HCT116 (cell line): ENCODE data around the gene RRAS2. TPM values are rescaled to one million over a fixed set of nuclear protein-coding genes. Genes with fewer than 3 reads are reported as not detected.

ENCODE experiments used
- ATAC-seq: fragments of 200-7000 bp; cut with Tn5 transposase; 2 replicates; pipeline ENCODE4 v1.9.1; 2020; ENCODE audit warnings: mild to moderate bottlenecking, moderate library complexity
- BruUV-seq: library from RNA; stranded (reverse); fragments of 400-500 nt; replicated peaks from 2 replicates; lab custom pipeline; 2021; lab: Mats Ljungman, UMichigan
- CTCF ChIA-PET: fragments of 300-600 bp; sonication (Branson Sonifier 250); formaldehyde crosslinking; loops from one replicate; lab custom pipeline; 2021; ENCODE audit warnings: antibody characterized with exemption; lab: Charles Lee
- POLR2A ChIA-PET: fragments of 300-600, 350-600 bp; sonication (Branson Sonifier 250); formaldehyde crosslinking; loops from one replicate; lab custom pipeline; 2021; ENCODE audit warnings: antibody characterized with exemption; lab: Charles Lee
- RAD21 ChIA-PET, 2 experiments: fragments of 300-600 bp; sonication (Branson Sonifier 250); formaldehyde crosslinking; loops; one replicate each; lab custom pipeline; 2023; ENCODE audit warnings: low total read pairs in 2 of 2; ENCODE audit not compliant: uncharacterized antibody in 2 of 2, unreplicated experiment in 2 of 2, low non-redundant PET in 1 of 2; lab: Charles Lee
- DNase-seq: peaks from one replicate; pipeline ENCODE4 v3.0.0-alpha.2; 2010; ENCODE audit warnings: low read depth, low spot score
- H2AFZ ChIP-seq: fragments of 200-600 bp; shearing (Covaris generic), sonication (generic); 2 replicates; pipeline ENCODE4 v1.6.1; 2017; ENCODE audit warnings: low read depth, mixed run types, mixed read lengths, antibody characterized with exemption, low read length; ENCODE audit not compliant: poor library complexity, severe bottlenecking
- H3K27ac ChIP-seq: 2 replicates; pipeline ENCODE4 v1.5.1; 2012; ENCODE audit warnings: low read depth, low read length
- H3K27me3 ChIP-seq: fragments of 200-600 bp; sonication (generic); 2 replicates; pipeline ENCODE4 v1.6.1; 2016; ENCODE audit warnings: mixed run types, low read length, mixed read lengths; ENCODE audit not compliant: insufficient read depth
- H3K36me3 ChIP-seq, 2 experiments: fragments of 200-500 bp in 1 of 2; fragments of 200-600 bp in 1 of 2; sonication (Bioruptor generic) in 1 of 2; sonication (generic) in 1 of 2; 2 replicates each; pipeline versions ENCODE4 v1.5.1 to v1.6.1; 2014 to 2016; ENCODE audit warnings: low read length in 2 of 2, inconsistent platforms in 1 of 2, mixed read lengths in 1 of 2, mixed run types in 1 of 2; ENCODE audit not compliant: insufficient read depth in 2 of 2, control insufficient read depth in 1 of 2
- H3K4me1 ChIP-seq, 2 experiments: fragments of 200-600 bp in 1 of 2; sonication (generic) in 1 of 2; 2 replicates each; pipeline versions ENCODE4 v1.5.1 to v1.6.1; 2012 to 2017; ENCODE audit warnings: low read length in 2 of 2, inconsistent platforms in 1 of 2, mild to moderate bottlenecking in 1 of 2, mixed read lengths in 1 of 2, mixed run types in 1 of 2, moderate library complexity in 1 of 2; ENCODE audit not compliant: insufficient read depth in 2 of 2, control insufficient read depth in 1 of 2
- H3K4me2 ChIP-seq: fragments of 200-600 bp; sonication (generic); 2 replicates; pipeline ENCODE4 v1.6.1; 2017; ENCODE audit warnings: mixed run types, low read length, mixed read lengths
- H3K4me3 ChIP-seq, 2 experiments: fragments of 200-600 bp in 1 of 2; sonication (generic) in 1 of 2; replicated peaks in 1 of 2; 2 replicates each; pipeline ENCODE4 v1.5.1; 2011 to 2016; ENCODE audit warnings: low read length in 2 of 2, control low read depth in 1 of 2, low read depth in 1 of 2, mild to moderate bottlenecking in 1 of 2, mixed read lengths in 1 of 2, mixed run types in 1 of 2
- H3K79me2 ChIP-seq: fragments of 200-600 bp; sonication (generic); 2 replicates; pipeline ENCODE4 v1.6.1; 2017; ENCODE audit warnings: mild to moderate bottlenecking, mixed run types, low read length, moderate library complexity, mixed read lengths; ENCODE audit not compliant: insufficient read depth
- H3K9ac ChIP-seq: fragments of 200-600 bp; sonication (generic); 2 replicates; pipeline ENCODE4 v1.6.1; 2016; ENCODE audit warnings: low read length, mixed read lengths
- H3K9me2 ChIP-seq: fragments of 200-600 bp; sonication (generic), shearing (Covaris generic); 2 replicates; pipeline ENCODE4 v1.6.1; 2017; ENCODE audit warnings: mixed run types, mild to moderate bottlenecking, moderate library complexity; ENCODE audit not compliant: insufficient read depth
- H3K9me3 ChIP-seq, 2 experiments: fragments of 200-500 bp in 1 of 2; fragments of 200-600 bp in 1 of 2; sonication (Bioruptor generic) in 1 of 2; sonication (generic) in 1 of 2; 2 replicates each; pipeline ENCODE4 v1.6.1; 2014 to 2017; ENCODE audit warnings: low read length in 2 of 2, mixed read lengths in 2 of 2, inconsistent platforms in 1 of 2, low read depth in 1 of 2, mild to moderate bottlenecking in 1 of 2, mixed run types in 1 of 2, moderate library complexity in 1 of 2; ENCODE audit not compliant: control insufficient read depth in 1 of 2, insufficient read depth in 1 of 2
- H4K20me1 ChIP-seq: fragments of 200-600 bp; sonication (generic), shearing (Covaris generic); 2 replicates; pipeline ENCODE4 v1.6.1; 2017; ENCODE audit warnings: mixed run types, mild to moderate bottlenecking, moderate library complexity; ENCODE audit not compliant: insufficient read depth
- ATF3 ChIP-seq: IDR thresholded peaks from 2 replicates; pipeline ENCODE4 v1.6.1; 2012
- CEBPB ChIP-seq: IDR thresholded peaks from 2 replicates; pipeline ENCODE4 v1.6.1; 2012; ENCODE audit warnings: low read depth
- CTCF ChIP-seq, 3 experiments: fragments of 200-600 bp in 1 of 3; sonication (generic) in 1 of 3; IDR thresholded peaks in 2 of 3; conservative IDR thresholded peaks in 1 of 3; 2 replicates each; pipeline ENCODE4 v1.5.1; 2012 to 2017; ENCODE audit warnings: low read depth in 2 of 3, low read length in 2 of 3, antibody characterized with exemption in 1 of 3, borderline replicate concordance in 1 of 3, control low read depth in 1 of 3, mild to moderate bottlenecking in 1 of 3, mixed read lengths in 1 of 3, mixed run types in 1 of 3, moderate library complexity in 1 of 3; ENCODE audit not compliant: insufficient read depth in 1 of 3
- EGR1 ChIP-seq: IDR thresholded peaks from 2 replicates; pipeline ENCODE4 v1.6.1; 2012; ENCODE audit warnings: low read depth
- ELF1 ChIP-seq: IDR thresholded peaks from 2 replicates; pipeline ENCODE4 v1.6.1; 2012; ENCODE audit warnings: low read depth, borderline replicate concordance
- EZH2 ChIP-seq: fragments of 200-600 bp; sonication (generic); IDR thresholded peaks from 2 replicates; pipeline ENCODE4 v1.6.1; 2017; ENCODE audit warnings: antibody characterized with exemption, mixed run types
- EZH2phosphoT487 ChIP-seq: fragments of 200-600 bp; IDR thresholded peaks from 2 replicates; pipeline ENCODE4 v1.6.1; 2018; ENCODE audit warnings: antibody characterized with exemption, borderline replicate concordance
- JUND ChIP-seq: IDR thresholded peaks from 2 replicates; pipeline ENCODE4 v1.6.1; 2012
- POLR2A ChIP-seq: IDR thresholded peaks from 2 replicates; pipeline ENCODE4 v1.7.0; 2011; ENCODE audit warnings: borderline replicate concordance; ENCODE audit not compliant: insufficient read depth, insufficient read length; ENCODE audit errors: extremely low read depth
- POLR2AphosphoS5 ChIP-seq: IDR thresholded peaks from 2 replicates; pipeline ENCODE4 v1.6.1; 2011; ENCODE audit warnings: mild to moderate bottlenecking, low read depth, low read length, moderate library complexity
- RAD21 ChIP-seq: IDR thresholded peaks from 2 replicates; pipeline ENCODE4 v1.6.1; 2012; ENCODE audit warnings: low read depth, mild to moderate bottlenecking
- SIN3A ChIP-seq: IDR thresholded peaks from 2 replicates; pipeline ENCODE4 v1.6.1; 2012; ENCODE audit warnings: low read depth
- ZBTB33 ChIP-seq: IDR thresholded peaks from 2 replicates; pipeline ENCODE4 v1.6.1; 2011; ENCODE audit warnings: mild to moderate bottlenecking, low read length, moderate library complexity; ENCODE audit not compliant: insufficient replicate concordance; ENCODE audit errors: extremely low read depth
- ZFX ChIP-seq: fragments of 450-650 bp; IDR thresholded peaks from 2 replicates; pipeline ENCODE4 v1.6.1; 2017
- ZNF274 ChIP-seq: fragments of 200-500 bp; sonication (Bioruptor generic); IDR thresholded peaks from 2 replicates; pipeline ENCODE4 v1.6.1; 2014; ENCODE audit warnings: mild to moderate bottlenecking, low read depth, low read length, inconsistent platforms
- intact Hi-C: fragments of 100-400 bp; cut with micrococcal nuclease; formaldehyde crosslinking; loops from 2 replicates; pipeline ENCODE4 v1.10.0; 2022
- total RNA-seq: library from RNA; stranded (reverse); gene quantifications from one replicate; pipeline ENCODE4 v1.2.1, GENCODE V29; 2021; ENCODE audit not compliant: unreplicated experiment

Gene RRAS2
- total RNA-seq, 1 experiment from 2014 or later: 54.5 TPM

- Histone ChIP-seq H2AFZ (peak overlapping the region; percentile 12), H3K27ac (no peak overlapping the region), H3K9ac (no peak overlapping the region), H3K4me3 (no peak overlapping the region), H3K4me1 (peaks cover 0 to 6% of the 10 kb centered on the region in 2 experiments; a peak in 1 of 4 replicates), H4K20me1 (no peaks in the 10 kb centered on the region), H3K79me2 (no peaks in the 10 kb centered on the region), H3K36me3 (no peaks in the 10 kb centered on the region), H3K9me3 (no peaks in the 10 kb centered on the region), H3K4me2 (no peak overlapping the region), H3K9me2 (no peaks in the 10 kb centered on the region), H3K27me3 (no peaks in the 10 kb centered on the region)
- ChIA-PET POLR2A (no interaction called here), CTCF (interaction anchor here (1.0 kb wide), 1 partner anchor 74 kb away, joined by 3 read pairs; no protein-coding TSS in a partner anchor), RAD21 (no interaction called here)
- TF ChIP-seq ZFX (no peak), SIN3A (no peak)
- intact Hi-C loops: no loop called here
- BruUV-seq: no TSS peak
- ATAC-seq (no peak), DNase-seq (no peak)
These were observed 15.1 kb upstream of the RRAS2 start for GRCh38 chr11:14373941-14374646.

GRCh38 chr11:14372011-14372410 is 13.0 kb upstream of the RRAS2 start:
- Histone ChIP-seq H3K9ac (no peak overlapping the region), H3K27ac (no peak overlapping the region), H3K27me3 (no peaks in the 10 kb centered on the region), H4K20me1 (no peaks in the 10 kb centered on the region), H3K9me3 (no peaks in the 10 kb centered on the region), H3K79me2 (no peaks in the 10 kb centered on the region), H3K36me3 (no peaks in the 10 kb centered on the region), H2AFZ (no peak overlapping the region), H3K4me3 (no peak overlapping the region), H3K4me1 (peaks cover 0 to 5% of the 10 kb centered on the region in 2 experiments; a peak in 1 of 4 replicates), H3K4me2 (no peak overlapping the region), H3K9me2 (no peaks in the 10 kb centered on the region)
- RAD21 ChIA-PET: no interaction called here
- intact Hi-C loops: no loop called here
- BruUV-seq: no TSS peak
- CTCF ChIA-PET: no interaction called here
- TF ChIP-seq CEBPB: no peak
- no peak for TF ChIP-seq ATF3
- TF ChIP-seq ZFX: no peak
- no peak for TF ChIP-seq ZNF274
- no peak for TF ChIP-seq EZH2
- no peak for TF ChIP-seq ELF1
- TF ChIP-seq EGR1: no peak
- no peak for TF ChIP-seq RAD21
- no peak for TF ChIP-seq ZBTB33
- no peak for TF ChIP-seq EZH2phosphoT487
- TF ChIP-seq POLR2A: no peak
- TF ChIP-seq CTCF (IDR thresholded peaks at IDR 0.05 in 2 of 3, conservative IDR thresholded peaks at IDR 0.05 in 1 of 3; ENCODE audit: borderline replicate concordance in 1 of 3, insufficient read depth in 1 of 3, low read depth in 2 of 3, low read length in 2 of 3): no peak
- TF ChIP-seq POLR2AphosphoS5: no peak
- no peak for TF ChIP-seq JUND
- POLR2A ChIA-PET: no interaction called here
- 0 out of 2 replicates have a peak, but pooled peaks have one; percentile 35 for ATAC-seq
- DNase-seq: no peak
